Keratinocyte (primary cell): Measurements from ENCODE around the gene SH3BP1. TPM values are rescaled to one million over a fixed set of nuclear protein-coding genes. Genes with fewer than 3 reads are reported as not detected.

Experiments
- DNase-seq: peaks from one replicate; pipeline ENCODE4 v3.0.0-alpha.2; 2011; ENCODE audit warnings: low read depth, missing footprints, low spot score
- FAIRE-seq: peaks from 2 replicates; lab custom pipeline; 2011; peaks lifted over from hg19 to GRCh38; lab: Jason Lieb, UNC
- H2AFZ ChIP-seq: 2 replicates; pipeline ENCODE4 v1.6.0; 2012; ENCODE audit warnings: low read length, control low read depth, inconsistent platforms; ENCODE audit not compliant: control insufficient read depth
- H3K27ac ChIP-seq: 2 replicates; pipeline ENCODE4 v1.5.1; 2011; ENCODE audit warnings: low read length; ENCODE audit not compliant: control insufficient read depth, insufficient read depth
- H3K27me3 ChIP-seq: 3 replicates; pipeline ENCODE4 v1.6.0; 2011; ENCODE audit warnings: low read length; ENCODE audit not compliant: control insufficient read depth, insufficient read depth; ENCODE audit errors: extremely low read depth
- H3K36me3 ChIP-seq, 2 experiments: 2 replicates in 1 of 2; 3 replicates in 1 of 2; pipeline ENCODE4 v1.5.1; 2011; ENCODE audit warnings: low read length in 2 of 2, mild to moderate bottlenecking in 1 of 2; ENCODE audit not compliant: control insufficient read depth in 2 of 2, insufficient read depth in 2 of 2; ENCODE audit errors: extremely low read depth in 1 of 2
- H3K4me1 ChIP-seq: 3 replicates; pipeline ENCODE4 v1.5.1; 2011; ENCODE audit warnings: low read length; ENCODE audit not compliant: control insufficient read depth, insufficient read depth; ENCODE audit errors: extremely low read depth
- H3K4me2 ChIP-seq: 3 replicates; pipeline ENCODE4 v1.6.0; 2011; ENCODE audit warnings: low read depth, low read length; ENCODE audit not compliant: control insufficient read depth, insufficient read depth; ENCODE audit errors: extremely low read depth
- H3K4me3 ChIP-seq, 3 experiments: fragments of 200-600 bp in 1 of 3; sonication (generic) in 1 of 3; 2 replicates in 2 of 3; 3 replicates in 1 of 3; pipeline ENCODE4 v1.5.1; 2011 to 2016; ENCODE audit warnings: low read length in 3 of 3, mild to moderate bottlenecking in 3 of 3, control low read depth in 2 of 3, inconsistent platforms in 1 of 3, low read depth in 1 of 3, mixed read lengths in 1 of 3, mixed run types in 1 of 3, moderate library complexity in 1 of 3; ENCODE audit not compliant: control insufficient read depth in 2 of 3, insufficient read depth in 2 of 3; ENCODE audit errors: extremely low read depth in 1 of 3
- H3K79me2 ChIP-seq: 2 replicates; pipeline ENCODE4 v1.6.0; 2012; ENCODE audit warnings: low read length; ENCODE audit not compliant: control insufficient read depth, insufficient read depth
- H3K9ac ChIP-seq: 3 replicates; pipeline ENCODE4 v1.6.0; 2011; ENCODE audit warnings: low read length; ENCODE audit not compliant: control insufficient read depth, insufficient read depth; ENCODE audit errors: extremely low read depth
- H3K9me1 ChIP-seq: 3 replicates; pipeline ENCODE4 v1.6.0; 2011; ENCODE audit warnings: low read length; ENCODE audit not compliant: control insufficient read depth, insufficient read depth; ENCODE audit errors: extremely low read depth
- H3K9me3 ChIP-seq: 2 replicates; pipeline ENCODE4 v1.5.1; 2012; ENCODE audit warnings: low read depth, low read length; ENCODE audit not compliant: control insufficient read depth
- H4K20me1 ChIP-seq: 3 replicates; pipeline ENCODE4 v1.6.0; 2011; ENCODE audit warnings: low read length; ENCODE audit not compliant: control insufficient read depth, insufficient read depth; ENCODE audit errors: extremely low read depth
- EZH2 ChIP-seq: IDR thresholded peaks from one replicate; pipeline ENCODE4 v1.6.1; 2012; ENCODE audit warnings: inconsistent platforms, mild to moderate bottlenecking, low read length, moderate library complexity
- dilution Hi-C: fragments of 300-500 bp; cut with MboI; formaldehyde crosslinking; loops from one replicate; pipeline ENCODE4 v1.7.0; 2020; ENCODE audit warnings: low sequenced_read_pairs; ENCODE audit not compliant: extremely low pct_ligation_motif_present
- polyA plus RNA-seq, 5 experiments: library from polyadenylated mRNA; depleted of rRNA in 3 of 5; stranded (reverse) in 3 of 5; stranded (forward) in 1 of 5; unstranded in 1 of 5; fragments of >200 nt; gene quantifications; 1 replicate in 1 of 5; 2 replicates in 3 of 5; 3 replicates in 1 of 5; pipeline versions ENCODE4 v1.2.1 to v1.2.3, GENCODE V29; 2011 to 2012; ENCODE audit warnings: missing spikeins in 2 of 5, low read depth in 1 of 5, low replicate concordance in 1 of 5
- TF ChIP-seq, protein P1 (sequence below), 3 experiments: IDR thresholded peaks in 1 of 3; conservative IDR thresholded peaks in 1 of 3; optimal IDR thresholded peaks in 1 of 3; 2 replicates in 2 of 3; 3 replicates in 1 of 3; pipeline versions ENCODE3 to v1.5.1; 2011; ENCODE audit warnings: low read length in 3 of 3, mild to moderate bottlenecking in 3 of 3, moderate library complexity in 2 of 3, control low read depth in 1 of 3, inconsistent platforms in 1 of 3; ENCODE audit not compliant: insufficient read depth in 2 of 3; ENCODE audit errors: extremely low read depth in 1 of 3

SH3BP1 gene
- polyA plus RNA-seq, 1 donor (not counting 4 experiments of a cell fraction or from before 2014, with no cell fraction given) = 27.2 TPM

DNA sequence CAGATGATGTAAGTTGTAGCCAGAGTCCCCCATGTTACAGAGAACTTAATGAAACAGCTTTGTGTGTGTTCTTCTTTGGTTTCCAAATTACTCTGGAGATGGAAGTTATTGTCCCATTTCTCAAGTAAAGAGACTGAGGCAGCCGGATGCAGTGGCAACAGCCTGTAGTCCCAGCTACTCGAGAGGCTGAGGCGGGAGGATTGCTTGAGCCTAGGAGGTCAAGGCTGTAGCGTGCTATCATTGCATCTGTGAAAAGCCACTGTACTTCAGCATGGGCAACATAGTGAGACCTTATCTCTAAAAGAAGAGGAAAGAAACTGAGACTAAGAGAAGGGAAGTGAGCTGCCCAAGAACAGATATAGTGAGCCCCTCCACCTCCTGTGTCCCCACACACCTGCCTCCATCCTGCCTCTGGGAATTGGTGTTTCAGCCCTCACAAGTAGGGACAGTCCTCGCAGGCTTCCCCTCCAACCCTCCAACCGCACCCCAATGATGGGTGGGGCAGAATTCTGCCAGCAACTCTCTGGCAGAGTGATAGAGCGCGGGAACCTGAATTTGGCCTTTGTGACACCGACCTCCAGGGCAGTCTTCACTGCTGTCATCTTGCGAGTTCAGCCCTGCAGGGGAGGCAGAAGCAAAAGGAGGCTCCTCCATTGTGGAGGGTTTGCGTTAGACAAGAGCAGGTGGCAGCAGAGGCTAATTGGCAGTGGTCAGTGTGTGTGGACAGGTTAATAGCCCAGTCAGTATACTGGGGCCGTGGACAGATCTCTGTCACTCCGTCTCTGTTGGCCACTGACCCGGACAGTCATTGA is 20.6 kb downstream of the SH3BP1 start:
- H3K27me3 ChIP-seq = no peaks in the 10 kb centered on the region
- peak overlapping the region; percentile 98 for H3K4me2 ChIP-seq
- peak; percentile 41 for FAIRE-seq
- no peaks in the 10 kb centered on the region for H3K9me3 ChIP-seq
- H3K27ac ChIP-seq = no peak overlapping the region
- H3K79me2 ChIP-seq = peaks cover 23% of the 10 kb centered on the region
- no peak for TF ChIP-seq EZH2
- TF ChIP-seq, protein P1, sequence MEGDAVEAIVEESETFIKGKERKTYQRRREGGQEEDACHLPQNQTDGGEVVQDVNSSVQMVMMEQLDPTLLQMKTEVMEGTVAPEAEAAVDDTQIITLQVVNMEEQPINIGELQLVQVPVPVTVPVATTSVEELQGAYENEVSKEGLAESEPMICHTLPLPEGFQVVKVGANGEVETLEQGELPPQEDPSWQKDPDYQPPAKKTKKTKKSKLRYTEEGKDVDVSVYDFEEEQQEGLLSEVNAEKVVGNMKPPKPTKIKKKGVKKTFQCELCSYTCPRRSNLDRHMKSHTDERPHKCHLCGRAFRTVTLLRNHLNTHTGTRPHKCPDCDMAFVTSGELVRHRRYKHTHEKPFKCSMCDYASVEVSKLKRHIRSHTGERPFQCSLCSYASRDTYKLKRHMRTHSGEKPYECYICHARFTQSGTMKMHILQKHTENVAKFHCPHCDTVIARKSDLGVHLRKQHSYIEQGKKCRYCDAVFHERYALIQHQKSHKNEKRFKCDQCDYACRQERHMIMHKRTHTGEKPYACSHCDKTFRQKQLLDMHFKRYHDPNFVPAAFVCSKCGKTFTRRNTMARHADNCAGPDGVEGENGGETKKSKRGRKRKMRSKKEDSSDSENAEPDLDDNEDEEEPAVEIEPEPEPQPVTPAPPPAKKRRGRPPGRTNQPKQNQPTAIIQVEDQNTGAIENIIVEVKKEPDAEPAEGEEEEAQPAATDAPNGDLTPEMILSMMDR (optimal IDR thresholded peaks at IDR 0.05 in 1 of 3, IDR thresholded peaks at IDR 0.05 in 1 of 3, conservative IDR thresholded peaks at IDR 0.05 in 1 of 3; ENCODE audit: extremely low read depth in 1 of 3, insufficient read depth in 2 of 3, low read length in 3 of 3) = no peak
- no peak for DNase-seq
- peak overlapping the region in 2 of 3 experiments; percentile 65 to 77 for H3K4me3 ChIP-seq
- H3K4me1 ChIP-seq = peaks cover 20% of the 10 kb centered on the region
- H2AFZ ChIP-seq = no peak overlapping the region
- H3K9ac ChIP-seq = peak overlapping the region; percentile 50
- no peaks in the 10 kb centered on the region for H3K9me1 ChIP-seq
- dilution Hi-C loops = no loop called here
- peaks cover 3% of the 10 kb centered on the region for H4K20me1 ChIP-seq
- no peaks in the 10 kb centered on the region for H3K36me3 ChIP-seq

DNA sequence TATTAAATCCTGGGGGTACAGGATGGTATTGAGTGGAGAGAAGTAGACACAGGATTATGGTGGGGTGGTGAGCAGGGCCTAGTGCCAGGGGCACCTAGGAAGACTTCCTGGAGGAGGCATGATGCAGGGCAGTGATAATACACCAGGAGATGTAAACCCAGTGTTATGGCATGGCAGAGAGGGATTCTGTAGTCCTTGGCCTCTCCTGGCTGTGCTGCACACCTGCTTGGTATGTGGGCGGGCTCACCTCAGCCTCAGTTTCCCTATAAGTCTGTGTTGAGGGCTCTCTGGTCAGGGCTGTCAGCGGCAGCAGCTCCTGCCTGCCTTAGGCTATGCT is 21.2 kb downstream of the SH3BP1 start:
- DNase-seq (no peak), FAIRE-seq (no peak)
- Histone ChIP-seq H3K9ac (no peak overlapping the region), H3K9me3 (no peaks in the 10 kb centered on the region), H3K27me3 (no peaks in the 10 kb centered on the region), H3K4me1 (peaks cover 20% of the 10 kb centered on the region), H3K4me2 (no peak overlapping the region), H3K27ac (no peak overlapping the region), H3K79me2 (peaks cover 23% of the 10 kb centered on the region), H2AFZ (no peak overlapping the region), H3K4me3 (no peak overlapping the region), H3K36me3 (peaks cover 1% of the 10 kb centered on the region in 2 experiments), H3K9me1 (no peaks in the 10 kb centered on the region), H4K20me1 (peaks cover 3% of the 10 kb centered on the region)
- dilution Hi-C loops = no loop called here
- no peak for TF ChIP-seq EZH2
- TF ChIP-seq, protein P1 (optimal IDR thresholded peaks at IDR 0.05 in 1 of 3, IDR thresholded peaks at IDR 0.05 in 1 of 3, conservative IDR thresholded peaks at IDR 0.05 in 1 of 3; ENCODE audit: extremely low read depth in 1 of 3, insufficient read depth in 2 of 3, low read length in 3 of 3) = no peak
